PC-9 (cell line): ENCODE measurements around the gene PRKACG. TPM values are rescaled to one million over a fixed set of nuclear protein-coding genes. Genes with fewer than 3 reads are reported as not detected.

Experiments
- BruUV-seq: library from RNA; stranded (reverse); fragments of 400-500 nt; replicated peaks from 2 replicates; lab custom pipeline; 2021; lab: Mats Ljungman, UMichigan
- CTCF ChIA-PET: fragments of 300-600 bp; sonication (Branson Sonifier 250); formaldehyde crosslinking; loops from one replicate; lab custom pipeline; 2022; ENCODE audit warnings: antibody characterized with exemption; lab: Charles Lee
- POLR2A ChIA-PET: fragments of 300-600 bp; sonication (Branson Sonifier 250); formaldehyde crosslinking; loops from one replicate; lab custom pipeline; 2022; ENCODE audit warnings: antibody characterized with exemption; ENCODE audit not compliant: unreplicated experiment; lab: Charles Lee
- DNase-seq, 2 experiments: peaks; one replicate each; pipeline versions ENCODE4 v3.0.0 to v3.0.0-alpha.2; 2015 to 2022; ENCODE audit warnings: mixed read lengths in 1 of 2
- H2AFZ ChIP-seq: fragments of 200-600 bp; sonication (generic); 2 replicates; pipeline ENCODE4 v1.8.1; 2017; ENCODE audit warnings: antibody characterized with exemption
- H3F3A ChIP-seq: fragments of 200-600 bp; sonication (generic); 2 replicates; pipeline ENCODE4 v1.8.1; 2017; ENCODE audit warnings: antibody characterized with exemption, mild to moderate bottlenecking, low read depth; ENCODE audit not compliant: insufficient read depth
- H3K27ac ChIP-seq: fragments of 200-600 bp; sonication (generic); 2 replicates; pipeline ENCODE4 v1.6.1; 2016; ENCODE audit warnings: mixed run types
- H3K27me3 ChIP-seq: fragments of 200-600 bp; sonication (generic); 2 replicates; pipeline ENCODE4 v1.6.1; 2016; ENCODE audit warnings: low read depth, mixed run types; ENCODE audit not compliant: insufficient read depth
- H3K36me3 ChIP-seq: fragments of 200-600 bp; sonication (generic); 2 replicates; pipeline ENCODE4 v1.6.1; 2016; ENCODE audit warnings: low read depth, mixed run types
- H3K4me1 ChIP-seq: fragments of 200-600 bp; sonication (generic); replicated peaks from 2 replicates; pipeline ENCODE4 v1.6.1; 2016; ENCODE audit warnings: mixed run types; ENCODE audit not compliant: insufficient read depth
- H3K4me2 ChIP-seq: fragments of 200-600 bp; sonication (generic); 2 replicates; pipeline ENCODE4 v1.6.1; 2017; ENCODE audit warnings: mixed run types
- H3K4me3 ChIP-seq: fragments of 200-600 bp; sonication (generic); 2 replicates; pipeline ENCODE4 v1.6.1; 2016; ENCODE audit warnings: mixed run types
- H3K79me2 ChIP-seq: fragments of 200-600 bp; sonication (generic); 2 replicates; pipeline ENCODE4 v1.6.1; 2017; ENCODE audit warnings: low read depth, mixed run types
- H3K9me2 ChIP-seq: fragments of 200-600 bp; sonication (generic); 2 replicates; pipeline ENCODE4 v1.8.1; 2017; ENCODE audit warnings: mild to moderate bottlenecking; ENCODE audit not compliant: insufficient read depth
- H3K9me3 ChIP-seq: fragments of 200-600 bp; sonication (generic); 2 replicates; pipeline ENCODE4 v1.8.1; 2016; ENCODE audit warnings: low read depth; ENCODE audit not compliant: insufficient read depth
- H4K20me1 ChIP-seq: fragments of 200-600 bp; sonication (generic); 2 replicates; pipeline ENCODE4 v1.8.1; 2017; ENCODE audit not compliant: insufficient read depth
- EZH2 ChIP-seq: fragments of 200-600 bp; sonication (generic); IDR thresholded peaks from 2 replicates; pipeline ENCODE4 v1.8.0; 2017; ENCODE audit warnings: antibody characterized with exemption, low read depth
- intact Hi-C: fragments of 100-400 bp; cut with micrococcal nuclease; formaldehyde crosslinking; loops from one replicate; pipeline ENCODE4 v1.10.0; 2022; ENCODE audit not compliant: unreplicated experiment
- total RNA-seq: library from RNA; stranded (reverse); gene quantifications from 2 replicates; pipeline ENCODE4 v1.2.3, GENCODE V29; 2021
- TF ChIP-seq, protein P1 (sequence below): fragments of 200-600 bp; sonication (generic); conservative IDR thresholded peaks from 2 replicates; pipeline ENCODE4 v1.6.1; 2017; ENCODE audit warnings: mixed run types, antibody characterized with exemption, mild to moderate bottlenecking, moderate library complexity

The PRKACG gene
- total RNA-seq, 1 experiment from 2014 or later: not detected

- ChIA-PET POLR2A (no interaction called here), CTCF (no interaction called here)
These were observed 14.4 kb downstream of the PRKACG start for GRCh38 chr9:68999393-69000105.

GRCh38 chr9:68998812-68999211 is 15.1 kb downstream of the PRKACG start:
- Histone ChIP-seq H3K9me3 (no peaks in the 10 kb centered on the region), H3K27ac (no peak overlapping the region), H3K36me3 (no peaks in the 10 kb centered on the region), H3K79me2 (no peaks in the 10 kb centered on the region), H4K20me1 (no peaks in the 10 kb centered on the region), H3K4me1 (no peaks in the 10 kb centered on the region), H3K27me3 (peaks cover 90% of the 10 kb centered on the region), H2AFZ (no peak overlapping the region), H3F3A (no peaks in the 10 kb centered on the region), H3K9me2 (no peaks in the 10 kb centered on the region), H3K4me2 (no peak overlapping the region), H3K4me3 (no peak overlapping the region)
- ChIA-PET CTCF (no interaction called here), POLR2A (no interaction called here)
- DNase-seq: no peak
- no TSS peak for BruUV-seq
- intact Hi-C loops: loop anchor here (1.0 kb wide), 1 partner anchor 415 kb away; no protein-coding TSS in a partner anchor
- TF ChIP-seq EZH2: no peak
- TF ChIP-seq, protein P1, sequence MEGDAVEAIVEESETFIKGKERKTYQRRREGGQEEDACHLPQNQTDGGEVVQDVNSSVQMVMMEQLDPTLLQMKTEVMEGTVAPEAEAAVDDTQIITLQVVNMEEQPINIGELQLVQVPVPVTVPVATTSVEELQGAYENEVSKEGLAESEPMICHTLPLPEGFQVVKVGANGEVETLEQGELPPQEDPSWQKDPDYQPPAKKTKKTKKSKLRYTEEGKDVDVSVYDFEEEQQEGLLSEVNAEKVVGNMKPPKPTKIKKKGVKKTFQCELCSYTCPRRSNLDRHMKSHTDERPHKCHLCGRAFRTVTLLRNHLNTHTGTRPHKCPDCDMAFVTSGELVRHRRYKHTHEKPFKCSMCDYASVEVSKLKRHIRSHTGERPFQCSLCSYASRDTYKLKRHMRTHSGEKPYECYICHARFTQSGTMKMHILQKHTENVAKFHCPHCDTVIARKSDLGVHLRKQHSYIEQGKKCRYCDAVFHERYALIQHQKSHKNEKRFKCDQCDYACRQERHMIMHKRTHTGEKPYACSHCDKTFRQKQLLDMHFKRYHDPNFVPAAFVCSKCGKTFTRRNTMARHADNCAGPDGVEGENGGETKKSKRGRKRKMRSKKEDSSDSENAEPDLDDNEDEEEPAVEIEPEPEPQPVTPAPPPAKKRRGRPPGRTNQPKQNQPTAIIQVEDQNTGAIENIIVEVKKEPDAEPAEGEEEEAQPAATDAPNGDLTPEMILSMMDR: no peak

More at GRCh38 chr9:68999393-69000105, 14.4 kb downstream of the PRKACG start:
- no peaks in the 10 kb centered on the region for H3K9me3 ChIP-seq
- no peak overlapping the region for H3K27ac ChIP-seq
- intact Hi-C loops: loop anchor here (1.0 kb wide), 1 partner anchor 415 kb away; no protein-coding TSS in a partner anchor
- H4K20me1 ChIP-seq: no peaks in the 10 kb centered on the region
- no peaks in the 10 kb centered on the region for H3K36me3 ChIP-seq
- no peak for TF ChIP-seq EZH2
- TF ChIP-seq, protein P1: peak; percentile 69
- peak in 1 of 2 experiments; percentile 41 for DNase-seq
- H3K79me2 ChIP-seq: no peaks in the 10 kb centered on the region
- H3K4me2 ChIP-seq: no peak overlapping the region
- no peak overlapping the region for H2AFZ ChIP-seq
- no peaks in the 10 kb centered on the region for H3K4me1 ChIP-seq
- peaks cover 94% of the 10 kb centered on the region for H3K27me3 ChIP-seq
- no TSS peak for BruUV-seq
- no peaks in the 10 kb centered on the region for H3F3A ChIP-seq
- no peak overlapping the region for H3K4me3 ChIP-seq
- no peaks in the 10 kb centered on the region for H3K9me2 ChIP-seq

DNA sequence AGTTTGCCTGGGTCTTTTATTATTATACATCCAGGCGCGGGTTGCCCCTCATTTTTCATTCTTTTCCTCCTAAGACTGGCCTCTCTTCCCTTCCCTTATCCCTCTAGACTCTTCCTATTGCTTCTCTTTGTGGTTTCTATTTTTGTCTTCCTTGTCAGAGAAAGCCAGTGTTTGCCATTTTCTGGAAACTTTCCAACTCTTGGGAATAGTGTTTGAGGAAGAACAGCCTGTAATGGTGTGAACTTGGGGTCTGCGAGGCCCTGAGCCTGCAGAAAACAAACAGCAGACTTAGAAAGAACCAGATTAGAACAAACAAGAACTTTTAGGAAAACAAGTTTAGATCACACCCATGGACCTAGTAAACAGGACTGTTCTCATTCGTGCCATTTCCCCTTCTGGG is 15.5 kb downstream of the PRKACG start:
- BruUV-seq: no TSS peak
- Histone ChIP-seq H3K27ac (no peak overlapping the region), H3K4me3 (no peak overlapping the region), H3F3A (no peaks in the 10 kb centered on the region), H3K36me3 (no peaks in the 10 kb centered on the region), H3K9me2 (no peaks in the 10 kb centered on the region), H2AFZ (no peak overlapping the region), H3K4me2 (no peak overlapping the region), H4K20me1 (no peaks in the 10 kb centered on the region), H3K9me3 (no peaks in the 10 kb centered on the region), H3K79me2 (no peaks in the 10 kb centered on the region), H3K4me1 (no peaks in the 10 kb centered on the region), H3K27me3 (peaks cover 90% of the 10 kb centered on the region)
- TF ChIP-seq, protein P1: no peak
- TF ChIP-seq EZH2: no peak
- ChIA-PET CTCF (no interaction called here), POLR2A (no interaction called here)
- intact Hi-C loops: no loop called here
- DNase-seq: no peak
